ENCODE results near the gene SCYGR4. TPM values are rescaled to one million over a fixed set of nuclear protein-coding genes. Genes with fewer than 3 reads are reported as not detected.
"Not testable (repeated sequence)": the region's sequence is repeated elsewhere in the genome, so short reads cannot be mapped to it uniquely, and the experiment has no call there.

SCYGR4 gene
- total and polyA plus RNA-seq, 7 experiments from 2014 or later, result not detected

GRCh38 chr2:227598835-227599503 is 18.3 kb upstream of the SCYGR4 start, which contains the start of gene SCYGR2:
SCYGR2 (plus strand) TSS chr2:227598893; CDS start chr2:227598893, 0 bp downstream.
- H3K9me3 ChIP-seq (ENCODE audit: control insufficient read depth in 2 of 3, low read length in 3 of 3); H3K27ac ChIP-seq (ENCODE audit: low read depth, low read length); H3K36me3 ChIP-seq (ENCODE audit: control insufficient read depth in 2 of 3, insufficient read depth in 3 of 3, low read length in 3 of 3); ATAC-seq; H3K9me3 Mint-ChIP-seq; H3K4me1 Mint-ChIP-seq; POLR2A ChIA-PET; H3K36me3 Mint-ChIP-seq; H3K27me3 ChIP-seq (ENCODE audit: control insufficient read depth in 2 of 2, insufficient read depth in 2 of 2, low read length in 2 of 2); H3K4me1 ChIP-seq (ENCODE audit: control insufficient read depth in 2 of 2, insufficient read depth in 2 of 2, low read length in 2 of 2); H3K4me3 Mint-ChIP-seq; H3K27ac Mint-ChIP-seq; DNase-seq; CTCF ChIA-PET; intact Hi-C loops (cut with micrococcal nuclease); H3K4me3 ChIP-seq (ENCODE audit: low read length): not testable (repeated sequence)
- peaks cover 14 to 58% (median 46%) of the 10 kb centered on the region in 5 donors for H3K27me3 Mint-ChIP-seq

GRCh38 chr2:227602358-227602757 is 14.9 kb upstream of the SCYGR4 start:
- DNase-seq, result no peak
- H3K4me1 ChIP-seq (ENCODE audit: control insufficient read depth in 2 of 2, insufficient read depth in 2 of 2, low read length in 2 of 2), result no peaks in the 10 kb centered on the region
- Mint-ChIP-seq H3K4me1 (no peaks in the 10 kb centered on the region), H3K36me3 (no peaks in the 10 kb centered on the region), H3K4me3 (no peak overlapping the region), H3K27ac (no peak overlapping the region), H3K9me3 (peaks cover 0 to 2% (median 0%) of the 10 kb centered on the region in 11 donors), H3K27me3 (peaks cover 12 to 54% (median 42%) of the 10 kb centered on the region in 5 donors)
- ChIA-PET POLR2A (no interaction called here), CTCF (no interaction called here)
- intact Hi-C loops (cut with micrococcal nuclease), result no loop called here
- H3K27me3 ChIP-seq (ENCODE audit: control insufficient read depth in 2 of 2, insufficient read depth in 2 of 2, low read length in 2 of 2), result no peaks in the 10 kb centered on the region
- no peaks in the 10 kb centered on the region for H3K9me3 ChIP-seq (ENCODE audit: control insufficient read depth in 2 of 3, low read length in 3 of 3)
- H3K27ac ChIP-seq (ENCODE audit: low read depth, low read length), result no peak overlapping the region
- H3K36me3 ChIP-seq (ENCODE audit: control insufficient read depth in 2 of 3, insufficient read depth in 3 of 3, low read length in 3 of 3), result no peaks in the 10 kb centered on the region
- no peak for ATAC-seq
- no peak overlapping the region for H3K4me3 ChIP-seq (ENCODE audit: low read length)

- POLR2A ChIA-PET, result no interaction called here
- Mint-ChIP-seq H3K27me3 (peaks cover 34 to 62% (median 48%) of the 10 kb centered on the region in 5 donors), H3K27ac (no peak overlapping the region), H3K9me3 (no peaks in the 10 kb centered on the region), H3K4me1 (peaks cover 0 to 17% (median 9%) of the 10 kb centered on the region in 7 donors), H3K36me3 (no peaks in the 10 kb centered on the region), H3K4me3 (no peak overlapping the region)
- Histone ChIP-seq H3K27ac (ENCODE audit: low read depth, low read length) (no peak overlapping the region), H3K27me3 (ENCODE audit: control insufficient read depth in 2 of 2, insufficient read depth in 2 of 2, low read length in 2 of 2) (no peaks in the 10 kb centered on the region), H3K36me3 (ENCODE audit: control insufficient read depth in 2 of 3, insufficient read depth in 3 of 3, low read length in 3 of 3) (no peaks in the 10 kb centered on the region), H3K9me3 (ENCODE audit: control insufficient read depth in 2 of 3, low read length in 3 of 3) (no peaks in the 10 kb centered on the region), H3K4me3 (ENCODE audit: low read length) (no peak overlapping the region), H3K4me1 (ENCODE audit: control insufficient read depth in 2 of 2, insufficient read depth in 2 of 2, low read length in 2 of 2) (peaks cover 0 to 4% of the 10 kb centered on the region in 2 donors)
- CTCF ChIA-PET, result no interaction called here
- ATAC-seq (no peak), DNase-seq (no peak)
- intact Hi-C loops (cut with micrococcal nuclease), result no loop called here
Observed at GRCh38 chr2:227606476-227606875, 10.8 kb upstream of the SCYGR4 start.

GRCh38 chr2:227607941-227608340 is 9.4 kb upstream of the SCYGR4 start:
- no peaks in the 10 kb centered on the region for H3K9me3 ChIP-seq (ENCODE audit: control insufficient read depth in 2 of 3, low read length in 3 of 3)
- Mint-ChIP-seq H3K27me3 (peaks cover 40 to 59% (median 46%) of the 10 kb centered on the region in 5 donors), H3K9me3 (no peaks in the 10 kb centered on the region), H3K27ac (no peak overlapping the region), H3K4me1 (peaks cover 0 to 17% (median 9%) of the 10 kb centered on the region in 7 donors), H3K4me3 (no peak overlapping the region), H3K36me3 (no peaks in the 10 kb centered on the region)
- peaks cover 0 to 4% of the 10 kb centered on the region in 2 donors for H3K4me1 ChIP-seq (ENCODE audit: control insufficient read depth in 2 of 2, insufficient read depth in 2 of 2, low read length in 2 of 2)
- no peaks in the 10 kb centered on the region for H3K27me3 ChIP-seq (ENCODE audit: control insufficient read depth in 2 of 2, insufficient read depth in 2 of 2, low read length in 2 of 2)
- DNase-seq (no peak), ATAC-seq (peak; percentile 45)
- H3K27ac ChIP-seq (ENCODE audit: low read depth, low read length), result no peak overlapping the region
- CTCF ChIA-PET, result no interaction called here
- POLR2A ChIA-PET, result no interaction called here
- no peaks in the 10 kb centered on the region for H3K36me3 ChIP-seq (ENCODE audit: control insufficient read depth in 2 of 3, insufficient read depth in 3 of 3, low read length in 3 of 3)
- H3K4me3 ChIP-seq (ENCODE audit: low read length), result no peak overlapping the region
- intact Hi-C loops (cut with micrococcal nuclease), result no loop called here

GRCh38 chr2:227608561-227609338 is 8.5 kb upstream of the SCYGR4 start:
- H3K36me3 Mint-ChIP-seq, result no peaks in the 10 kb centered on the region
- Histone ChIP-seq H3K4me1 (ENCODE audit: control insufficient read depth in 2 of 2, insufficient read depth in 2 of 2, low read length in 2 of 2) (peaks cover 0 to 4% of the 10 kb centered on the region in 2 donors), H3K27me3 (ENCODE audit: control insufficient read depth in 2 of 2, insufficient read depth in 2 of 2, low read length in 2 of 2) (no peaks in the 10 kb centered on the region), H3K4me3 (ENCODE audit: low read length) (no peak overlapping the region), H3K36me3 (ENCODE audit: control insufficient read depth in 2 of 3, insufficient read depth in 3 of 3, low read length in 3 of 3) (no peaks in the 10 kb centered on the region), H3K27ac (ENCODE audit: low read depth, low read length) (no peak overlapping the region), H3K9me3 (ENCODE audit: control insufficient read depth in 2 of 3, low read length in 3 of 3) (no peaks in the 10 kb centered on the region)
- peaks cover 40 to 51% (median 44%) of the 10 kb centered on the region in 5 donors for H3K27me3 Mint-ChIP-seq
- DNase-seq (no peak), ATAC-seq (peak; percentile 77)
- intact Hi-C loops (cut with micrococcal nuclease), result no loop called here
- H3K9me3 Mint-ChIP-seq, result no peaks in the 10 kb centered on the region
- H3K4me1 Mint-ChIP-seq, result peaks cover 0 to 17% (median 9%) of the 10 kb centered on the region in 7 donors
- H3K27ac Mint-ChIP-seq, result peak overlapping the region in 1 of 9 donors; percentile 25
- ChIA-PET CTCF (no interaction called here), POLR2A (no interaction called here)
- peak overlapping the region in 1 of 10 donors; percentile 29 for H3K4me3 Mint-ChIP-seq

GRCh38 chr2:227610123-227610522 is 7.2 kb upstream of the SCYGR4 start:
- Histone ChIP-seq H3K9me3 (ENCODE audit: control insufficient read depth in 2 of 3, low read length in 3 of 3) (no peaks in the 10 kb centered on the region), H3K27ac (ENCODE audit: low read depth, low read length) (no peak overlapping the region), H3K36me3 (ENCODE audit: control insufficient read depth in 2 of 3, insufficient read depth in 3 of 3, low read length in 3 of 3) (no peaks in the 10 kb centered on the region), H3K4me3 (ENCODE audit: low read length) (no peak overlapping the region), H3K27me3 (ENCODE audit: control insufficient read depth in 2 of 2, insufficient read depth in 2 of 2, low read length in 2 of 2) (no peaks in the 10 kb centered on the region), H3K4me1 (ENCODE audit: control insufficient read depth in 2 of 2, insufficient read depth in 2 of 2, low read length in 2 of 2) (peaks cover 0 to 4% of the 10 kb centered on the region in 2 donors)
- ATAC-seq (no peak), DNase-seq (no peak)
- no peak overlapping the region for H3K4me3 Mint-ChIP-seq
- CTCF ChIA-PET, result no interaction called here
- H3K4me1 Mint-ChIP-seq, result peaks cover 0 to 17% (median 9%) of the 10 kb centered on the region in 7 donors
- H3K27ac Mint-ChIP-seq, result no peak overlapping the region
- POLR2A ChIA-PET, result no interaction called here
- peaks cover 31 to 46% (median 40%) of the 10 kb centered on the region in 5 donors for H3K27me3 Mint-ChIP-seq
- H3K9me3 Mint-ChIP-seq, result no peaks in the 10 kb centered on the region
- intact Hi-C loops (cut with micrococcal nuclease), result no loop called here
- H3K36me3 Mint-ChIP-seq, result no peaks in the 10 kb centered on the region

Data from naive thymus-derived CD4-positive, alpha-beta T cell (primary cell).